ENCODE results near the gene PF4V1. TPM values are rescaled to one million over a fixed set of nuclear protein-coding genes. Genes with fewer than 3 reads are reported as not detected.
A peak's percentile ranks its signal among the peaks of the same experiment; 100 is the strongest.

Gene PF4V1
- not detected in 2 replicates for total RNA-seq

GRCh38 chr4:73853246-73853704 lies at the start of gene PF4V1:
PF4V1 (plus strand) TSS chr4:73853296; CDS start chr4:73853363, 67 bp downstream.
- no peak for DNase-seq (ENCODE audit: low read depth in 2 of 2)

- no peak for DNase-seq (ENCODE audit: low read depth in 2 of 2)
These were observed 42.9 kb upstream of the PF4V1 start for GRCh38 chr4:73810191-73810590.

- no peak for DNase-seq (ENCODE audit: low read depth in 2 of 2)
These were observed 41.3 kb upstream of the PF4V1 start for GRCh38 chr4:73811841-73812240.

GRCh38 chr4:73814679-73815078 lies 38.4 kb upstream of the PF4V1 start:
- DNase-seq (ENCODE audit: low read depth in 2 of 2), result no peak

- peak in 1 of 2 donors; percentile 15 for DNase-seq (ENCODE audit: low read depth in 2 of 2)
These were observed 38.0 kb upstream of the PF4V1 start for GRCh38 chr4:73815145-73815544.

GRCh38 chr4:73816814-73817213 lies 36.3 kb upstream of the PF4V1 start:
- DNase-seq (ENCODE audit: low read depth in 2 of 2), result peak in 1 of 2 donors; percentile 70

GRCh38 chr4:73817341-73817740 lies 35.8 kb upstream of the PF4V1 start:
- DNase-seq (ENCODE audit: low read depth in 2 of 2), result no peak

GRCh38 chr4:73821325-73821724 lies 31.8 kb upstream of the PF4V1 start:
- DNase-seq (ENCODE audit: low read depth in 2 of 2), result no peak

GRCh38 chr4:73822389-73822788 lies 30.7 kb upstream of the PF4V1 start:
- no peak for DNase-seq (ENCODE audit: low read depth in 2 of 2)

GRCh38 chr4:73822812-73823504 lies 30.1 kb upstream of the PF4V1 start:
- DNase-seq (ENCODE audit: low read depth in 2 of 2), result no peak

- DNase-seq (ENCODE audit: low read depth in 2 of 2), result no peak
These were observed 29.3 kb upstream of the PF4V1 start for GRCh38 chr4:73823760-73824159.

GRCh38 chr4:73828956-73829355 lies 24.1 kb upstream of the PF4V1 start:
- DNase-seq (ENCODE audit: low read depth in 2 of 2), result peak; percentile 42 to 43

GRCh38 chr4:73831569-73831968 lies 21.5 kb upstream of the PF4V1 start:
- no peak for DNase-seq (ENCODE audit: low read depth in 2 of 2)

GRCh38 chr4:73832651-73833237 lies 20.4 kb upstream of the PF4V1 start:
- DNase-seq (ENCODE audit: low read depth in 2 of 2), result no peak

GRCh38 chr4:73836373-73837279 lies 16.5 kb upstream of the PF4V1 start, which contains the start of gene CXCL6:
CXCL6 (plus strand) TSS chr4:73836678; CDS start chr4:73836751, 73 bp downstream.
- no peak for DNase-seq (ENCODE audit: low read depth in 2 of 2)

GRCh38 chr4:73839071-73839470 lies 14.0 kb upstream of the PF4V1 start:
- no peak for DNase-seq (ENCODE audit: low read depth in 2 of 2)

GRCh38 chr4:73839715-73840114 lies 13.4 kb upstream of the PF4V1 start:
- no peak for DNase-seq (ENCODE audit: low read depth in 2 of 2)

- no peak for DNase-seq (ENCODE audit: low read depth in 2 of 2)
These were observed 11.7 kb upstream of the PF4V1 start for GRCh38 chr4:73841243-73841925.

GRCh38 chr4:73842696-73843095 lies 10.4 kb upstream of the PF4V1 start:
- DNase-seq (ENCODE audit: low read depth in 2 of 2), result no peak

GRCh38 chr4:73843369-73843768 lies 9.7 kb upstream of the PF4V1 start:
- no peak for DNase-seq (ENCODE audit: low read depth in 2 of 2)

- peak in 1 of 2 donors; percentile 54 for DNase-seq (ENCODE audit: low read depth in 2 of 2)
These were observed 8.8 kb upstream of the PF4V1 start for GRCh38 chr4:73844345-73844744.

Measured in dermis microvascular lymphatic vessel endothelial cell (primary cell).